Measurements from ENCODE around the gene CYP2C18.
"Not testable (repeated sequence)": the region's sequence is repeated elsewhere in the genome, so short reads cannot be mapped to it uniquely, and the experiment has no call there.

CYP2C18 gene

DNA sequence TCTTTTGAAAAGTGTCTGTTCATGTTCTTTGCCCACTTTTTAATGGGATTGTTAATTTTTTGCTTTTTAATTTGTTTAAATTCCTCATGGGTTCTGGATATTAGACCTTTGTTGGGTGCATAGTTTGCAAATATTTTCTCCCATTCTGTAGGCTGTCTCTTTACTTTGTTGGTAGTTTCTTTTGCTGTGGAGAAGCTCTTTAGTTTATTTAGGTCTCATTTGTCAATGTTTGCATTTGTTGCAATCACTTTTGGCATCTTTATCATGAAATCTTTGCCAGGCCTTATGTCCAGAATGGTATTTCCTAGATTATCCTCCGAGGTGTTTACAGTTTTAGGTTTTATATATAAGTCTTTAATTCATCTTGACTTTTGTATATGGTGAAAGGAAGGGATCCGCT lies 55.1 kb downstream of the CYP2C18 start:
- DNase-seq (ENCODE audit: low read depth in 2 of 2, low spot score in 1 of 2) = no peak

GRCh38 chr10:94747137-94747536 lies 63.6 kb downstream of the CYP2C18 start:
- DNase-seq (ENCODE audit: low read depth in 2 of 2, low spot score in 1 of 2) = no peak

GRCh38 chr10:94747838-94748237 lies 64.3 kb downstream of the CYP2C18 start:
- no peak for DNase-seq (ENCODE audit: low read depth in 2 of 2, low spot score in 1 of 2)

DNA sequence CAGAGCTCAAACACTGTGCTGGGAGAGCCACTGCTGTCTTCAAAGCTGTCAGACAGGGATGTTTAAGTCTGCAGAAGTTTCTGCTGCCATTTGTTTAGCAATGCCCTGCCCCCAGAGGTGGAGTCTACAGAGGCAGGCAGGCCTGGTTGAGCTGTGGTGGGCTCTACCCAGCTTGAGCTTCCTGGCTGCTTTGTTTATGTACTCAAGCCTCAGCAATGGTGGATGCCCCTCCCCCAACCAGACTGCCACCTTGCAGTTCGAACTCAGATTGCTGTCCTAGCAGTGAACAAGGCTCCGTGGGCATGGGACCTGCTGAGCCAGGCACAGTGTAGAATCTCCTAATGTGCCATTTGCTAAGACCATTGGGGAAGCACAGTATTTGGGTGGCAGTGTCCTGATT lies 74.4 kb downstream of the CYP2C18 start:
- DNase-seq (ENCODE audit: low read depth in 2 of 2, low spot score in 1 of 2) = no peak

- DNase-seq (ENCODE audit: low read depth in 2 of 2, low spot score in 1 of 2) = no peak
These were observed 77.2 kb downstream of the CYP2C18 start for GRCh38 chr10:94760586-94761178.

DNA sequence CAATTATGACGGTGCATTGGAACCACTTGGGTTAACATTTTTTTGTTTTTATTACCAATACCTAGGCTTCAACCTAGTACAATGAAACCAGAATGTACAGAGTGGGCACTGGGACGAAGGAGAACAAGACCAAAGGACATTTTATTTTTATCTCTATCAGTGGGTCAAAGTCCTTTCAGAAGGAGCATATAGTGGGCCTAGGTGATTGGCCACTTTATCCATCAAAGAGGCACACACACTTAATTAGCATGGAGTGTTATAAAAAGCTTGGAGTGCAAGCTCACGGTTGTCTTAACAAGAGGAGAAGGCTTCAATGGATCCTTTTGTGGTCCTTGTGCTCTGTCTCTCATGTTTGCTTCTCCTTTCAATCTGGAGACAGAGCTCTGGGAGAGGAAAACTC lies 78.9 kb downstream of the CYP2C18 start, which contains the start of gene CYP2C19:
Gene CYP2C19 (plus strand): TSS at position 289 of the 400 bp plus-strand sequence. CDS start 25 bp downstream, at position 314.
- DNase-seq (ENCODE audit: low read depth in 2 of 2, low spot score in 1 of 2) = no peak

- DNase-seq (ENCODE audit: low read depth in 2 of 2, low spot score in 1 of 2) = not testable (repeated sequence)
These were observed 91.9 kb downstream of the CYP2C18 start for GRCh38 chr10:94775425-94775824.

DNA sequence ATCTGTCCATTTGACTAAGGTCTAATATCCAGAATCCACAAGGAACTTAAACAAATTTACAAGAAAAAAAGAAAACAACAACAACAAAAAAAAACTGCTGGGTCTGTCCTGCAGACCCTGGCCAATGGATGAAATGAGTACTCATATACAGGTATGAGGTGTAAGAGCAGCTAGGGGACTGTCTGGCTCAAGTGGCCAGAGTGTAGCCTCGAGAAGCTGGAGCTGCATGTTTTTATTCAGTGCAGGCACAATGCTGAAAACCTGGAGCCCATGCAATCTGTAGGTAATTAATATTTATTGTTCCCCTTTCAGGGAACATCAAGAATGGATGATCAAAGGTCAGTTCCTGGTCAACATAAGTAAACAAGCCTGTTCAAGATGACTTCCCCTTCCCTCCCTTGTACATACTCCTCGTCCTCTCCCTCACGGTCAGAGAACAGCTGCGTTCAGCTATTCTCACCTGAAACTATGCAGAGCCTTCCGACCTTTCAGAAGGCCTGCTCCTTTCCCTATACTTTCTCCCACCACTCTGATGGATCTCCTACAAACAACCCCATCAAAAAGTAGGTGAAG lies 94.4 kb downstream of the CYP2C18 start:
- no peak for DNase-seq (ENCODE audit: low read depth in 2 of 2, low spot score in 1 of 2)

- DNase-seq (ENCODE audit: low read depth in 2 of 2, low spot score in 1 of 2) = no peak
These were observed 97.3 kb downstream of the CYP2C18 start for GRCh38 chr10:94780844-94781243.

- no peak for DNase-seq (ENCODE audit: low read depth in 2 of 2, low spot score in 1 of 2)
These were observed 100.7 kb downstream of the CYP2C18 start for GRCh38 chr10:94784256-94784655.

GRCh38 chr10:94785211-94785610 lies 101.7 kb downstream of the CYP2C18 start:
- no peak for DNase-seq (ENCODE audit: low read depth in 2 of 2, low spot score in 1 of 2)
